IPS-20b (cell line): ENCODE measurements around the gene MLLT11.

Experiments
- H3K27ac ChIP-seq: one replicate; pipeline ENCODE4 v1.5.1; 2013; ENCODE audit warnings: low read length
- H3K27me3 ChIP-seq: 2 replicates; pipeline ENCODE4 v1.6.1; 2013; ENCODE audit warnings: mild to moderate bottlenecking, low read length, inconsistent platforms; ENCODE audit not compliant: insufficient read depth
- H3K36me3 ChIP-seq: 2 replicates; pipeline ENCODE4 v1.6.1; 2013; ENCODE audit warnings: low read depth, mild to moderate bottlenecking, inconsistent platforms, low read length, moderate library complexity; ENCODE audit not compliant: insufficient read depth
- H3K4me1 ChIP-seq: 2 replicates; pipeline ENCODE4 v1.6.1; 2013; ENCODE audit warnings: mild to moderate bottlenecking, control low read depth, inconsistent platforms, low read length, moderate library complexity; ENCODE audit not compliant: insufficient read depth
- H3K4me3 ChIP-seq: 2 replicates; pipeline ENCODE4 v1.5.1; 2013; ENCODE audit warnings: mild to moderate bottlenecking, low read length, inconsistent platforms
- H3K9ac ChIP-seq: 2 replicates; pipeline ENCODE4 v1.6.1; 2013; ENCODE audit warnings: low read depth, mild to moderate bottlenecking, inconsistent platforms, low read length, moderate library complexity
- H3K9me3 ChIP-seq: 2 replicates; pipeline ENCODE4 v1.6.1; 2013; ENCODE audit warnings: mild to moderate bottlenecking, low read depth, low read length, inconsistent platforms; ENCODE audit not compliant: insufficient read depth

MLLT11 gene

GRCh38 chr1:151043163-151043562, 17.0 kb upstream of the MLLT11 start:
- H3K4me1 ChIP-seq, result peaks cover 7% of the 10 kb centered on the region; the same call in 1 of the 2 replicates
- H3K27ac ChIP-seq, result no peak overlapping the region
- no peaks in the 10 kb centered on the region for H3K36me3 ChIP-seq
- no peaks in the 10 kb centered on the region for H3K27me3 ChIP-seq
- no peak overlapping the region for H3K9ac ChIP-seq
- H3K9me3 ChIP-seq, result no peaks in the 10 kb centered on the region
- no peak overlapping the region for H3K4me3 ChIP-seq

DNA sequence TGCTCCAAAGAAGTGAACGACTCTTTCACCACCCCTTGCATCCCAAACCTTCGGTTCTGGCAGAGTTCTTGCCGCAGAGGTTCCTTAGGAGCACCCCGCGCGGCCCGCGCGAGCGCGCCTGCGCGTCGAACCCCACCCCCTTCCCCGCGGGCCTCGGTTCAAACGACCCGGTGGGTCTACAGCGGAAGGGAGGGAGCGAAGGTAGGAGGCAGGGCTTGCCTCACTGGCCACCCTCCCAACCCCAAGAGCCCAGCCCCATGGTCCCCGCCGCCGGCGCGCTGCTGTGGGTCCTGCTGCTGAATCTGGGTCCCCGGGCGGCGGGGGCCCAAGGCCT, 12.6 kb upstream of the MLLT11 start, which contains the start of gene C1orf56:
Gene C1orf56 (plus strand): TSS at position 161 of the 334 bp plus-strand sequence. CDS start 97 bp downstream, at position 258.
- Histone ChIP-seq H3K4me3 (peak within 1 kb of the TSS; percentile 90), H3K27me3 (no peaks in the 10 kb centered on the region), H3K36me3 (peaks cover 16% of the 10 kb centered on the region), H3K4me1 (peaks cover 4% of the 10 kb centered on the region; the same call in 1 of the 2 replicates), H3K9ac (peak within 1 kb of the TSS; percentile 92), H3K27ac (peak within 1 kb of the TSS; percentile 57), H3K9me3 (no peaks in the 10 kb centered on the region)

DNA sequence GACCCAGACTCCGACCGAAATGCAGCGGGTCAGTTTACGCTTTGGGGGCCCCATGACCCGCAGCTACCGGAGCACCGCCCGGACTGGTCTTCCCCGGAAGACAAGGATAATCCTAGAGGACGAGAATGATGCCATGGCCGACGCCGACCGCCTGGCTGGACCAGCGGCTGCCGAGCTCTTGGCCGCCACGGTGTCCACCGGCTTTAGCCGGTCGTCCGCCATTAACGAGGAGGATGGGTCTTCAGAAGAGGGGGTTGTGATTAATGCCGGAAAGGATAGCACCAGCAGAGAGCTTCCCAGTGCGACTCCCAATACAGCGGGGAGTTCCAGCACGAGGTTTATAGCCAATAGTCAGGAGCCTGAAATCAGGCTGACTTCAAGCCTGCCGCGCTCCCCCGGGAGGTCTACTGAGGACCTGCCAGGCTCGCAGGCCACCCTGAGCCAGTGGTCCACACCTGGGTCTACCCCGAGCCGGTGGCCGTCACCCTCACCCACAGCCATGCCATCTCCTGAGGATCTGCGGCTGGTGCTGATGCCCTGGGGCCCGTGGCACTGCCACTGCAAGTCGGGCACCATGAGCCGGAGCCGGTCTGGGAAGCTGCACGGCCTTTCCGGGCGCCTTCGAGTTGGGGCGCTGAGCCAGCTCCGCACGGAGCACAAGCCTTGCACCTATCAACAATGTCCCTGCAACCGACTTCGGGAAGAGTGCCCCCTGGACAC, 12.1 kb upstream of the MLLT11 start:
- H3K27ac ChIP-seq, result peak overlapping the region; percentile 57
- H3K4me1 ChIP-seq, result peaks cover 4% of the 10 kb centered on the region; the same call in 1 of the 2 replicates
- peak overlapping the region; percentile 90 for H3K4me3 ChIP-seq
- H3K9me3 ChIP-seq, result no peaks in the 10 kb centered on the region
- H3K27me3 ChIP-seq, result no peaks in the 10 kb centered on the region
- peak overlapping the region; percentile 92 for H3K9ac ChIP-seq
- H3K36me3 ChIP-seq, result peaks cover 21% of the 10 kb centered on the region

- H3K9ac ChIP-seq, result peak overlapping the region; percentile 92; the same call in 1 of the 2 replicates
- H3K4me1 ChIP-seq, result peaks cover 4% of the 10 kb centered on the region; the same call in 1 of the 2 replicates
- peak overlapping the region; percentile 90 for H3K4me3 ChIP-seq
- no peaks in the 10 kb centered on the region for H3K9me3 ChIP-seq
- H3K36me3 ChIP-seq, result peaks cover 27% of the 10 kb centered on the region
- H3K27ac ChIP-seq, result no peak overlapping the region
- no peaks in the 10 kb centered on the region for H3K27me3 ChIP-seq
These were observed 11.6 kb upstream of the MLLT11 start for GRCh38 chr1:151048645-151049032.

DNA sequence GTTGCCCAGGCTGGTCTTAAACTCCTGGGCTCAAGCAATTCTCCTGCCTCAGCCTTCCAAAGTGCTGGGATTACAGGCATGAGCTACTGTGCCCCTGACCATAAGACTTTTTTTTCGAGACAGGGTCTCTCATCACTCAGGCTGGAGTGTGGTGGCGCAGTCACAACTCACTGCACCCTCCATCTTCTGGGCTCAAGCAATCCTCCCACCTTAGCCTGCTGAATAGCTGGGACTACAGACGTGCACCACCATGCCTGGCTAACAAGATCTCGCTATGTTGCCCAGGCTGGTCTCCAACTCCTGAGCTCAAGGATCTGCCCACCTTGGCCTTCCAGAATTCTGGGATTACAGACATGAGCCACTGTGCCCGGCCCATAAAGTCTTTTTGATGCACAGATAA, 10.7 kb upstream of the MLLT11 start:
- Histone ChIP-seq H3K27ac (no peak overlapping the region), H3K27me3 (no peaks in the 10 kb centered on the region), H3K4me3 (no peak overlapping the region), H3K9ac (no peak overlapping the region), H3K36me3 (peaks cover 35% of the 10 kb centered on the region), H3K4me1 (peaks cover 4% of the 10 kb centered on the region; the same call in 1 of the 2 replicates), H3K9me3 (no peaks in the 10 kb centered on the region)

DNA sequence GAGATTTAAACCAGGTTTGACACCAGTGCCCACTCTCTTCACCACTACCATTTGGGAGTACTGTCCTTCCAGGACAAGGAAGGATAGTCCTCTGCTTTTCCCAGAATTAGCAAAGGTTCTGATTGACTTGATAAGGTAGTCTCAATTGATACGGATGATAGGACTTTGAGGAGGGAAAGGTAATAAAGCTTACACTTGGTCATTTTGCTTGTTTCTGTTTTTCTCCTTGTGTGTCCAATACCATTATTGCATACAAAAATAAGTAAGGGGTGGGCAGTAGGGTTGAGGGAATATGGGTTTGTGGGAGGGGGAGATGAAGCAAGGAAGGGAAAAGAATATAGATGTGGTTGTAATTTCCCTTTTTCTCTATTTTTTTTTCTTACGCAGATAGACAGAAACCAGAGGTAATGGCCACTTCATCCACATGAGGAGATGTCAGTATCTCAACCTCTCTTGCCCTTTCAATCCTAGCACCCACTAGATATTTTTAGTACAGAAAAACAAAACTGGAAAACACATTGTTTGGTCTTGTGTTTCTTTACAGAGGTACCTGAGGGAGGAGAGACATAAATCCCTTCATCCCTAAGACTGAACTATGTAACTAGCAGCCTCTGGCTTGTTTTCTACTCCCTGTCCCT, 10.0 kb upstream of the MLLT11 start:
- peaks cover 4% of the 10 kb centered on the region; the same call in 1 of the 2 replicates for H3K4me1 ChIP-seq
- peaks cover 42% of the 10 kb centered on the region for H3K36me3 ChIP-seq
- no peak overlapping the region for H3K9ac ChIP-seq
- H3K27ac ChIP-seq, result no peak overlapping the region
- no peak overlapping the region for H3K4me3 ChIP-seq
- H3K9me3 ChIP-seq, result no peaks in the 10 kb centered on the region
- H3K27me3 ChIP-seq, result no peaks in the 10 kb centered on the region

DNA sequence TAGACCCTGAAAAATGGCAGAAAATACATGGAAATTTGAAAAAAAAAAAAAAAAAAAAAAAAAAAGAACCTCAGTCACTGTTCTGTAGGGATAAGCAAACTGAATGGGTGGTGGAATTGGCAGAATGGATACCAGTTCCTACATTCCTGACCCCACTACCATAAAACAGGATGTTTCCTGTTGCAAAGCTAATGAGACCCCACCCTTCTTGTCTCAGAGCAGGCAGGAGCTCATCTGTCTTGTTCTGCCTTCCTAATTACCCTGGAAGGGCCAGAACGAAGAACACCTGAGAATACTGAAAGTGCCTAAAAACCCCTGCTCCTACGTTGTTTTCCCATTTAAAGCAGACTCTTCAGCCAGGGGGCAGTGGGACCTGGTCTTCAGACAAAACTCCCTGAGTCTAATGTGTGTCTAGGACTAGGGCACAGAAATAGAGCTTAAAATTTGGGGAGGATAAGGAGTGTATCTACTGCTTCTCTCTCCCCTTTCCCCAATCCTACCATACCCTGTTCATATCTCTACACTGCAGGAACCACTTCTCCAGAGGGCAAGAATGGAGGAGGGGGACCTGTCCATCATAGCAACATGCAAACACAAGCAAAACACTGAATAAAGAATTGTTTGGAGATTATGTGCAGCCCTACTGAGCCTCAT, 8.7 kb upstream of the MLLT11 start:
- no peak overlapping the region for H3K27ac ChIP-seq
- H3K9me3 ChIP-seq, result no peaks in the 10 kb centered on the region
- no peak overlapping the region for H3K4me3 ChIP-seq
- no peaks in the 10 kb centered on the region for H3K27me3 ChIP-seq
- peaks cover 4% of the 10 kb centered on the region; the same call in 1 of the 2 replicates for H3K4me1 ChIP-seq
- H3K9ac ChIP-seq, result no peak overlapping the region
- H3K36me3 ChIP-seq, result peaks cover 55% of the 10 kb centered on the region

DNA sequence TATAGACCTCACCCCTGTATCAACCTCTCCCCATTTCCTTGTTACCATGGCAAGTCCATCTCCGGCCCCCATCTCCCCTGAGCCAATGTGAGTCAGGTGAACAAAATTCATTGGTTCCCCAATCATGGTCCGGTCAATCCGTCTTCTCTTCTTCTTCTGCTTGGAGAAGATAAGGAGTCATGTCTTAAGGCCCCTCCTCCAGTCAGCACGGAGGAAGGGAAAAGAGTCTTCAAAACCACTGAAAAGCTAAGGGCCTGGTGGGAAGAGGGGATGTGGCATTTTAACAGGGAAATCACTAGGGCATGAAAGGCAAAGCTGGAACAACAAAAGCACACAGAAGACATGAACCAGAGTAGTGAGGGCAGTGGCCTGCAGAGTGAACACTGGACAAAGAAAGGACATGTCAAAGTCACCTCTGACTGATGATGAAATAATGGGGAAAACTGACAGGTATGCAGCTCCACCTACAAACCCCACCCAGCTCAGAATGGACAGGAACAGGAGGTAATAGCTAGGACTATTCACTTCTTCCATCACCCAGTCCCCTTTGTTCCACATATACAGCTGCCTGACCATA, 5.1 kb upstream of the MLLT11 start:
- H3K9ac ChIP-seq, result no peak overlapping the region
- H3K4me3 ChIP-seq, result no peak overlapping the region
- H3K27me3 ChIP-seq, result no peaks in the 10 kb centered on the region
- H3K9me3 ChIP-seq, result no peaks in the 10 kb centered on the region
- H3K36me3 ChIP-seq, result peaks cover 61% of the 10 kb centered on the region
- H3K4me1 ChIP-seq, result peaks cover 7% of the 10 kb centered on the region
- no peak overlapping the region for H3K27ac ChIP-seq

GRCh38 chr1:151055581-151055980, 4.6 kb upstream of the MLLT11 start:
- H3K9ac ChIP-seq, result no peak overlapping the region
- peaks cover 7% of the 10 kb centered on the region for H3K4me1 ChIP-seq
- no peaks in the 10 kb centered on the region for H3K9me3 ChIP-seq
- peaks cover 61% of the 10 kb centered on the region for H3K36me3 ChIP-seq
- H3K4me3 ChIP-seq, result no peak overlapping the region
- H3K27ac ChIP-seq, result no peak overlapping the region
- no peaks in the 10 kb centered on the region for H3K27me3 ChIP-seq

- Histone ChIP-seq H3K4me3 (no peak overlapping the region), H3K4me1 (peaks cover 7% of the 10 kb centered on the region), H3K27ac (no peak overlapping the region), H3K9me3 (no peaks in the 10 kb centered on the region), H3K27me3 (no peaks in the 10 kb centered on the region), H3K9ac (no peak overlapping the region), H3K36me3 (peaks cover 59% of the 10 kb centered on the region)
These were observed 4.0 kb upstream of the MLLT11 start for GRCh38 chr1:151056149-151056548.

DNA sequence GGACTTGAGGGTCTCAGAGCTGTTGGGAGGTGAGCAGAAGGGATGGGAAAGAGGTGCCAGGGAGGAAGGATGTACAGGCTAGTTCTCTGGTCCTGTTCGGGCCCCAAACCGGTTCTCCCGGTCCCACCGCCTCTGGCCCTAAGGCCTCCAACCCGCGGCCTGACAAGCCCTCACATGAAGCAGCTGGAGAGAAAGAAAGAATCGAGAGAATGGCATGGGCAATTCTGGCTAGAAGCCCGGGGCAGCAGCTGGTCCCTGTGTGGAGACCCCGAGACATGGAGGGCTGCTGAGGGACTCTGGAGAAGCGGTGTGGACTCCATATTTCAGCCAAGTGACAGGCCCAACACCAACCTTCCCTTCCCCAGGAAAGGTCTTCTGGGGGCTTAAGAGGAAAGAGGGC, 1.5 kb upstream of the MLLT11 start:
- Histone ChIP-seq H3K4me3 (peak overlapping the region; percentile 95), H3K36me3 (peaks cover 39% of the 10 kb centered on the region), H3K9me3 (no peaks in the 10 kb centered on the region), H3K4me1 (peaks cover 14% of the 10 kb centered on the region), H3K27me3 (no peaks in the 10 kb centered on the region), H3K27ac (peak overlapping the region; percentile 86), H3K9ac (peak overlapping the region; percentile 89; the same call in 1 of the 2 replicates)
